Activated T-helper 1 cell treated with anti-CD3 and anti-CD28 coated beads, Interleukin-12 subunit alpha, Interleukin-12 subunit beta, Interleukin-2, Interleukin-4 antibody, amounts not matched to agents 30 ng/mL and 10 ng/mL and 1 ng/mL, durations not matched to agents 14 hours and 24 hours and 36 hours (primary cell): Measurements from ENCODE around the gene PEA15. TPM values are rescaled to one million over a fixed set of nuclear protein-coding genes. Genes with fewer than 3 reads are reported as not detected.

Experiments used
- DNase-seq: peaks from one replicate; pipeline ENCODE4 v3.0.0; 2021; ENCODE audit warnings: low spot score
- H3K27ac Mint-ChIP-seq: one replicate; pipeline ENCODE4 v1.8.0; 2021; ENCODE audit warnings: mild to moderate bottlenecking, mixed read lengths
- H3K27me3 Mint-ChIP-seq: one replicate; pipeline ENCODE4 v1.8.0; 2022; ENCODE audit warnings: mild to moderate bottlenecking, moderate library complexity, mixed read lengths; ENCODE audit not compliant: insufficient read depth
- H3K36me3 Mint-ChIP-seq: one replicate; pipeline ENCODE4 v1.8.0; 2021; ENCODE audit warnings: low read depth, mixed read lengths
- H3K4me1 Mint-ChIP-seq: one replicate; pipeline ENCODE4 v1.8.0; 2021; ENCODE audit warnings: low read depth, mixed read lengths
- H3K4me3 Mint-ChIP-seq: one replicate; pipeline ENCODE4 v1.8.0; 2021; ENCODE audit warnings: mild to moderate bottlenecking, moderate library complexity, mixed read lengths
- H3K9me3 Mint-ChIP-seq: one replicate; pipeline ENCODE4 v1.8.0; 2021; ENCODE audit warnings: mixed read lengths
- intact Hi-C: fragments of 100-400 bp; cut with micrococcal nuclease; formaldehyde crosslinking; loops from one replicate; pipeline ENCODE4 v1.15.1; 2024
- total RNA-seq: library from RNA; stranded (reverse); gene quantifications from 2 replicates; pipeline ENCODE4 v1.2.3, GENCODE V29; 2022

The PEA15 gene
- total RNA-seq, 1 donor from 2014 or later: 71.2 TPM

DNA sequence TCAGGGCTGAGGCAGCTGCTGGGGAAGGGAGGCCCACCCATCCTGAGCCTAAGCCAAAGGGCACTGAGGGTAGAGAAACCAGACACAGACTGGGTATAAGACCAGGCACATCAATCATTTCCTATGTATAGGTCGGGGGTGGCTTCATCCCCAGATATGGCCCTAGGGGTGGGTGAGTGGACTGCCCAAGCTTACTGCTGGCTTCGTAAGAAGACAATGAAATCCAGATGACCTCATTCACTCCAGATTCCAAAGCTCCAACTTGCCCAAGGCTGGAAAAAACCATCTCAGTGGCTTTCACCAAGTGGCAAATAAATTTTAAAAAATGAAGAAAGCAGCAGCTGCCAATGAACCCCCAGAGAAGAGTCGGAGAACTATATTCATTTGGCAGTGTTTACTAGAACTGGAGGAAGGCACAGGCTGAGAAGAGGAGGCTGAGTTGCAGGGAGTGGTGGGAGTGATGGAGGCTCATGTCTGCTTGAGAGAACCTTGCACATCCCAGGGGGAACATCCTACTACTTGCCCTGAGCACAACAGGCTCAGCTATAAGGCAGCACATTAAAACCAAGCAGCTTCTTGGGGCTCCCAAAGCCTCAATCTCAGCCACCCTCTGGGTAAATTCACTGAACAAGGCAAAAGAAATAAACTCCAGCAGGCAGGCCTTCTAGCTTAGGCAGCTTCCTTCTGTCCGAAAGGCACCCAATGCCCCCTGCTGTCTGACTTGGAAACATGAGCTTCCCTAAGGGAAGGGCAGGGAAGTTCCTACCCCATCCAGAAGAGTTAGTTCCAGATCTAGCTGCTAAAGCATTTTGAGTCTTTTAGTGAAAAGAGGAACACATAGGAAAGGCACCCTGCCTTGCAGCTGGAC, 14.1 kb downstream of the PEA15 start:
- no peaks in the 10 kb centered on the region for H3K4me1 Mint-ChIP-seq
- H3K9me3 Mint-ChIP-seq: no peaks in the 10 kb centered on the region
- H3K4me3 Mint-ChIP-seq: no peak overlapping the region
- intact Hi-C loops: no loop called here
- H3K36me3 Mint-ChIP-seq: peaks cover 58% of the 10 kb centered on the region
- no peaks in the 10 kb centered on the region for H3K27me3 Mint-ChIP-seq
- no peak overlapping the region for H3K27ac Mint-ChIP-seq
- no peak for DNase-seq

- Mint-ChIP-seq H3K27me3 (no peaks in the 10 kb centered on the region), H3K27ac (no peak overlapping the region), H3K9me3 (no peaks in the 10 kb centered on the region), H3K36me3 (peaks cover 54% of the 10 kb centered on the region), H3K4me1 (no peaks in the 10 kb centered on the region), H3K4me3 (no peak overlapping the region)
- intact Hi-C loops: no loop called here
- no peak for DNase-seq
These were observed 15.1 kb downstream of the PEA15 start for GRCh38 chr1:160220301-160220700.

- H3K4me1 Mint-ChIP-seq: no peaks in the 10 kb centered on the region
- no peak for DNase-seq
- intact Hi-C loops: no loop called here
- no peak overlapping the region for H3K4me3 Mint-ChIP-seq
- peaks cover 46% of the 10 kb centered on the region for H3K36me3 Mint-ChIP-seq
- H3K9me3 Mint-ChIP-seq: no peaks in the 10 kb centered on the region
- H3K27me3 Mint-ChIP-seq: no peaks in the 10 kb centered on the region
- no peak overlapping the region for H3K27ac Mint-ChIP-seq
These were observed 15.9 kb downstream of the PEA15 start for GRCh38 chr1:160221089-160221488.

- H3K36me3 Mint-ChIP-seq: peaks cover 37% of the 10 kb centered on the region
- no peak overlapping the region for H3K4me3 Mint-ChIP-seq
- intact Hi-C loops: no loop called here
- no peaks in the 10 kb centered on the region for H3K4me1 Mint-ChIP-seq
- no peaks in the 10 kb centered on the region for H3K9me3 Mint-ChIP-seq
- no peaks in the 10 kb centered on the region for H3K27me3 Mint-ChIP-seq
- no peak for DNase-seq
- H3K27ac Mint-ChIP-seq: no peak overlapping the region
These were observed 17.4 kb downstream of the PEA15 start for GRCh38 chr1:160222546-160222945.

- Mint-ChIP-seq H3K27me3 (no peaks in the 10 kb centered on the region), H3K4me3 (no peak overlapping the region), H3K36me3 (peaks cover 39% of the 10 kb centered on the region), H3K27ac (no peak overlapping the region), H3K9me3 (no peaks in the 10 kb centered on the region), H3K4me1 (no peaks in the 10 kb centered on the region)
- intact Hi-C loops: no loop called here
- DNase-seq: no peak
These were observed 19.4 kb downstream of the PEA15 start for GRCh38 chr1:160224606-160225005.

DNA sequence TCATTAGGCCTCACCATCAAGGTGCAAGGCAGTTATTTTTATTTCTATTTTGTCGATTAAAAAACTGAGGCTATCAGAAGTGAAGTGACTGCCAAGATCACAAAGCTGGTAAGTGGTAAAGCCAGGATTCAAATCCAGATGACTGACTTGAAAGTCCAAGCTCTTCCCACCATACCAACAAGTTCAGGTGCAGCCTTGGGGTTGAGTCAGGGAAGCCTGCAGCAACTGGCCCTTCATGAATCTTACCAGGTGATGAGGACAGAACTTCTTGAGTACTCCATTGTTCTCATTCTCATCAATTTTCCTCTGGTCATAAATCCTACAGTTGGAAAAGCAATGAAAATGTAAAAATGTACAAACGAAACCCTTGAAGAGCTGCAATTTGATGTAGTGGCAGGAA, 20.2 kb downstream of the PEA15 start:
- H3K9me3 Mint-ChIP-seq: no peaks in the 10 kb centered on the region
- no peaks in the 10 kb centered on the region for H3K4me1 Mint-ChIP-seq
- intact Hi-C loops: no loop called here
- H3K27me3 Mint-ChIP-seq: no peaks in the 10 kb centered on the region
- peaks cover 42% of the 10 kb centered on the region for H3K36me3 Mint-ChIP-seq
- H3K27ac Mint-ChIP-seq: no peak overlapping the region
- no peak overlapping the region for H3K4me3 Mint-ChIP-seq
- DNase-seq: no peak

DNA sequence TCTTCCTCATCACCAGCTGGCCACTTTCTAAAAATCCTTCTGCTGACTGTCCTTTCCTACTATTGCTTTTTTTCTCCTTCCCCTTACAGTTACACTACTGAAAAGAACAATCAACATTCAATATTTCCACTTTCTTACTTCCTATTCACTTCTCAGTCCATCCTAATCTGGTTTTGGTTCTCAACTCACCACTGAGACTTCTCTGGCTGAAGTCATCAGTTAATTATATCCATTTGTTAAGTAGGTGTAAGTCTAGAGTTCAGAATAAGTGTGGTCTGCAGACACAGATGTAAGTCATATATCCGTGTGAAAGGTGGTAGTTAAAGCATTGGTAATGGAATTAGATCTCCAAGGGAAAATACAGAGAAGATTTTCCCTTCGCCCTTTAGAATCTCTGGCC, 21.4 kb downstream of the PEA15 start:
- Mint-ChIP-seq H3K36me3 (peaks cover 43% of the 10 kb centered on the region), H3K27me3 (no peaks in the 10 kb centered on the region), H3K4me3 (no peak overlapping the region), H3K4me1 (no peaks in the 10 kb centered on the region), H3K27ac (no peak overlapping the region), H3K9me3 (no peaks in the 10 kb centered on the region)
- intact Hi-C loops: no loop called here
- DNase-seq: no peak

DNA sequence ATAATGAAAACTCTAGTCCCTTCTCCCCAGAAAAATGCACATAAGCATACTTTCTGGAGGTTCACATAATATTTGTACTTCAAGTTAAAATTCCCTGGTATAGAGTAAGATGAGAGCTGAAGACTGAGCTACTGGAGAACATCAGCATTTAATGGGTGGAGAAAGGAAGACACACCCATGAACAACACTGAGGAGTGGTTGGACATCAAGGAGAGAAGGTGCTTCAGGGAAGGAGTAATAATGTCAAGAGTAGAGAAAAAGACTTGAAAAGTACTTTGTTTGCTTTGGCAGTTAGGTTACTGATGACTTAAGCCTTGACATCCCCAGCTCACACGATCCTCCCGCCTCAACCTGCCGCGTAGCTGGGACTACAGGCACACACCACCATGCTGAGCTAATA, 21.9 kb downstream of the PEA15 start:
- Mint-ChIP-seq H3K27ac (no peak overlapping the region), H3K4me3 (no peak overlapping the region), H3K27me3 (no peaks in the 10 kb centered on the region), H3K9me3 (no peaks in the 10 kb centered on the region), H3K36me3 (peaks cover 41% of the 10 kb centered on the region), H3K4me1 (no peaks in the 10 kb centered on the region)
- intact Hi-C loops: no loop called here
- DNase-seq: no peak

DNA sequence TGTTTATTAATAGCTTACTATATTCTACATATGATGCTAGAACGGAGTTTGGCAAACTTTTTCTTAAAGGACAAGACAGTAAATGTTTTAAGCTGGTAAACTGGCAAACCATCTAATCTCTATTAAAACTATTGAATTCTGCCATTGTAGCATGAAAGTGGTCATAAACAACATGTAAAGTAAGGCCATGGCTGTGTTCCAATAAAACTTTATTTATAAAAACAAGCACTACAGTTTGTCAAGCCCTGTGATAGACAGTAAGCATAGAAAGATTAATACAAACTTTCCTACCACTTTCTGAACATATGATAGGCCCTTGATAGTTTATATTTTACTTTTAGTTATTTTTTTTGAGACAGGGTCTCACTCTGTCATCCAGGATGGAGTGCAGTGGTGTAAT, 22.4 kb downstream of the PEA15 start:
- intact Hi-C loops: no loop called here
- Mint-ChIP-seq H3K4me1 (no peaks in the 10 kb centered on the region), H3K27me3 (no peaks in the 10 kb centered on the region), H3K9me3 (no peaks in the 10 kb centered on the region), H3K27ac (no peak overlapping the region), H3K4me3 (no peak overlapping the region), H3K36me3 (peaks cover 36% of the 10 kb centered on the region)
- no peak for DNase-seq

DNA sequence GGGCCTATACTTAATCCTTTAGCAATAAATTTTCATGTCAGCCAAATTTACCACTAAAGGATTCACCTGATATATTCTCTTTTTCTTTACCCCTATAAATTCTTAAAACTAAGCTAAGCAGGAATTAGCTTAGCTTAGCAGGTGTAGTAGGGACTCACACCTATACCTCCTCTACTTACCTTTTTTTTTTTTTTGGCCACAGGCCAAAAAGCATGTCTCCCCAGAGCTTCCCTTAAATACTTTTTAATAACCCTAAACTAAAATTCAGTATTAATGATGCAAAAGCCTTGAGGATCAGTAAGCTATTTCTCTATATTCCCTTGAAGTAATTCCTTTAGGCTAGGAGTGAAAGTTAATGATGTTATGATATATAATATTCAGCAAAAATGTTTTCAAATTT, 23.2 kb downstream of the PEA15 start:
- intact Hi-C loops: no loop called here
- no peak overlapping the region for H3K27ac Mint-ChIP-seq
- H3K4me3 Mint-ChIP-seq: no peak overlapping the region

GRCh38 chr1:160232911-160233310, 27.7 kb downstream of the PEA15 start:
- intact Hi-C loops: no loop called here
- Mint-ChIP-seq H3K4me1 (peaks cover 7% of the 10 kb centered on the region), H3K27ac (no peak overlapping the region), H3K27me3 (no peaks in the 10 kb centered on the region), H3K4me3 (no peak overlapping the region), H3K9me3 (no peaks in the 10 kb centered on the region), H3K36me3 (peaks cover 39% of the 10 kb centered on the region)
- DNase-seq: no peak

More for the DNA sequence above, 23.2 kb downstream of the PEA15 start:
- H3K4me1 Mint-ChIP-seq: no peaks in the 10 kb centered on the region
- H3K9me3 Mint-ChIP-seq: no peaks in the 10 kb centered on the region
- DNase-seq: no peak
- H3K36me3 Mint-ChIP-seq: peaks cover 34% of the 10 kb centered on the region
- H3K27me3 Mint-ChIP-seq: no peaks in the 10 kb centered on the region

- Mint-ChIP-seq H3K27me3 (no peaks in the 10 kb centered on the region), H3K36me3 (peaks cover 40% of the 10 kb centered on the region), H3K27ac (no peak overlapping the region), H3K4me1 (peaks cover 7% of the 10 kb centered on the region), H3K4me3 (no peak overlapping the region), H3K9me3 (no peaks in the 10 kb centered on the region)
- no peak for DNase-seq
- intact Hi-C loops: no loop called here
These were observed 31.6 kb downstream of the PEA15 start for GRCh38 chr1:160236806-160237205.

DNA sequence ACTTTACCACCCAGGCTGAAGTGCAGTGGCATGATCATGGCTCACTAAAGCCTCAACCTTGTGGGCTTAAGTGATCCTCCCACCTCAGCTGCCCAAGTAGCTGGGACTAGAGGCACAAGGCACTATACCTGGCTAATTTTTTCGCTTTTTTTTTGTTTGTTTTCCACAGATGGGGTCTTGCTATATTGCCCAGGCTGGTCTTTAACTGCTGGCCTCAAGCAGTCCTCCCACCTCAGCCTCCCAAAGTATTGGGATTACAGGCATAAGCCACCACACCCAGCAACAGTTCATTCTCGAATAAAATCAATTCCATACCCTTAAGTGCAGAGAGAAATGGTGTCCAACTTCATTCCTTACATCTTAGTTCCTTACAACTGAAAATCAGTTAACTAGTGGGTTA, 32.4 kb downstream of the PEA15 start:
- H3K27ac Mint-ChIP-seq: no peak overlapping the region
- peaks cover 7% of the 10 kb centered on the region for H3K4me1 Mint-ChIP-seq
- intact Hi-C loops: no loop called here
- H3K36me3 Mint-ChIP-seq: peaks cover 41% of the 10 kb centered on the region
- no peaks in the 10 kb centered on the region for H3K27me3 Mint-ChIP-seq
- no peaks in the 10 kb centered on the region for H3K9me3 Mint-ChIP-seq
- H3K4me3 Mint-ChIP-seq: no peak overlapping the region
- no peak for DNase-seq

DNA sequence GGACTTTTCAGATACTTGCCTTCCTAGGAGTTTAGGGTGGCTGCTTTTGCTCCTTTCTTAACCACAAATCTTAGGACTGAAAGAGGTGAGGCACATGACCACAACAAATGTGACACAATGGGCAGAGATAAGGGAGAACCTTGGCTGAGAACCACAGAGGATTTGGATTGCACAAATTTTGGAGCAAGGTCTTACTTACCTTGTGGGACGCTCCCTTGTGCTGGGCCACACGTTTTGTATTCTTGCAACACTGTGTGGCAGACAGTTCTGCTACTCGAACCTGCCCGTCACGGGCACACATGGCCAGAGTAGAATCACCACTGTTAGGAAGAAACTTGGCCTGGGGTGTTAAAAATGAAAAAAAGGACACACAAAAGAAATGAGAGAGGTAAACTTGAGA, 33.2 kb downstream of the PEA15 start:
- H3K27ac Mint-ChIP-seq: no peak overlapping the region
- H3K9me3 Mint-ChIP-seq: no peaks in the 10 kb centered on the region
- intact Hi-C loops: no loop called here
- H3K4me1 Mint-ChIP-seq: peaks cover 7% of the 10 kb centered on the region
- H3K36me3 Mint-ChIP-seq: peaks cover 43% of the 10 kb centered on the region
- H3K4me3 Mint-ChIP-seq: no peak overlapping the region
- DNase-seq: no peak
- H3K27me3 Mint-ChIP-seq: no peaks in the 10 kb centered on the region
